Breast epithelium (tissue), 3 donors: Measurements from ENCODE around the gene KLHL18.

ENCODE experiments used
- CTCF ChIP-seq, 3 donors: fragments of 450-650 bp; IDR thresholded peaks; one replicate each; pipeline ENCODE4 v1.5.1; 2016 to 2017; ENCODE audit warnings: antibody characterized with exemption in 3 of 3, mild to moderate bottlenecking in 3 of 3, moderate library complexity in 3 of 3
- POLR2AphosphoS5 ChIP-seq, 3 donors: sonication (generic); formaldehyde crosslinking; IDR thresholded peaks; one replicate each; pipeline ENCODE4 v1.6.1; 2017; ENCODE audit warnings: antibody characterized with exemption in 3 of 3

GRCh38 chr3:47356201-47356600, 73.5 kb downstream of the KLHL18 start:
- TF ChIP-seq POLR2AphosphoS5 (IDR thresholded peaks at IDR 0.05) (no peak), CTCF (IDR thresholded peaks at IDR 0.05) (no peak)
